Suprapubic skin (tissue), 4 donors: ENCODE data around the gene DRG1. TPM values are rescaled to one million over a fixed set of nuclear protein-coding genes. Genes with fewer than 3 reads are reported as not detected.
"Not testable (repeated sequence)": the region's sequence is repeated elsewhere in the genome, so short reads cannot be mapped to it uniquely, and the experiment has no call there.

Experiments used
- DNase-seq, 2 donors: peaks; one replicate each; pipeline ENCODE4 v3.0.0-alpha.2; 2019; ENCODE audit warnings: low spot score in 2 of 2
- H3K27ac ChIP-seq: fragments of 200-600 bp; sonication (generic); one replicate; pipeline ENCODE4 v1.5.1; 2019
- H3K27me3 ChIP-seq: fragments of 200-600 bp; sonication (generic); one replicate; pipeline ENCODE4 v1.5.1; 2019
- H3K36me3 ChIP-seq: fragments of 200-600 bp; sonication (generic); one replicate; pipeline ENCODE4 v1.5.1; 2019
- H3K4me1 ChIP-seq: fragments of 200-600 bp; sonication (generic); one replicate; pipeline ENCODE4 v1.5.1; 2019
- H3K4me3 ChIP-seq: fragments of 200-600 bp; sonication (generic); one replicate; pipeline ENCODE4 v1.5.1; 2019; ENCODE audit warnings: mild to moderate bottlenecking
- H3K9me3 ChIP-seq: fragments of 200-600 bp; sonication (generic); one replicate; pipeline ENCODE4 v1.5.1; 2019
- CTCF ChIP-seq, 2 donors: fragments of 200-600 bp in 1 of 2; fragments of 450-650 bp in 1 of 2; sonication (generic) in 1 of 2; IDR thresholded peaks; one replicate each; pipeline ENCODE4 v1.5.1; 2016 to 2019; ENCODE audit warnings: antibody characterized with exemption in 2 of 2, mild to moderate bottlenecking in 1 of 2, moderate library complexity in 1 of 2
- EP300 ChIP-seq: sonication (generic); formaldehyde crosslinking; IDR thresholded peaks from one replicate; pipeline ENCODE4 v1.6.1; 2017; ENCODE audit warnings: antibody characterized with exemption
- POLR2A ChIP-seq, 2 donors: fragments of 450-650 bp; IDR thresholded peaks; one replicate each; pipeline ENCODE4 v1.6.1; 2017; ENCODE audit warnings: antibody characterized with exemption in 2 of 2, mild to moderate bottlenecking in 2 of 2, moderate library complexity in 2 of 2
- POLR2AphosphoS5 ChIP-seq, 3 donors: sonication (generic); formaldehyde crosslinking; IDR thresholded peaks; one replicate each; pipeline ENCODE4 v1.6.1; 2017; ENCODE audit warnings: antibody characterized with exemption in 3 of 3
- WGBS: methylation state at CpG from one replicate; pipeline ENCODE4 v1.1.5; 2018; 5-methylcytosine and 5-hydroxymethylcytosine counted together
- total RNA-seq, 4 donors: library from RNA; depleted of rRNA; stranded (reverse); fragments of >200 nt; gene quantifications; one replicate each; pipeline ENCODE4 v1.1.0, GENCODE V29; 2016

DRG1 gene
- total RNA-seq, 4 donors from 2014 or later = 53.8 to 61.8 (median 55.0) TPM

- H3K27me3 ChIP-seq = no peaks in the 10 kb centered on the region
- WGBS = 66% methylated on average over 3 of the region's 3 CpGs
- TF ChIP-seq POLR2AphosphoS5 (IDR thresholded peaks at IDR 0.05) (no peak), POLR2A (IDR thresholded peaks at IDR 0.05) (no peak), CTCF (IDR thresholded peaks at IDR 0.05) (no peak), EP300 (no peak)
- no peaks in the 10 kb centered on the region for H3K9me3 ChIP-seq
- H3K4me1 ChIP-seq = peaks cover 8% of the 10 kb centered on the region
- H3K27ac ChIP-seq = no peak overlapping the region
- H3K36me3 ChIP-seq = no peaks in the 10 kb centered on the region
- no peak overlapping the region for H3K4me3 ChIP-seq
- no peak for DNase-seq
These were observed 5.1 kb upstream of the DRG1 start for GRCh38 chr22:31394326-31394725.

GRCh38 chr22:31398231-31398630, 1.2 kb upstream of the DRG1 start:
- peaks cover 20% of the 10 kb centered on the region for H3K4me1 ChIP-seq
- H3K36me3 ChIP-seq = peaks cover 7% of the 10 kb centered on the region
- WGBS = 54% methylated on average over 5 of the region's 5 CpGs

GRCh38 chr22:31400023-31400397, 606 bp downstream of the DRG1 start:
- Histone ChIP-seq H3K27me3 (no peaks in the 10 kb centered on the region), H3K9me3 (no peaks in the 10 kb centered on the region), H3K27ac (peak overlapping the region; percentile 88), H3K4me1 (peaks cover 20% of the 10 kb centered on the region), H3K4me3 (peak overlapping the region; percentile 78), H3K36me3 (peaks cover 24% of the 10 kb centered on the region)
- TF ChIP-seq POLR2A (IDR thresholded peaks at IDR 0.05) = no peak
- no peak for TF ChIP-seq POLR2AphosphoS5 (IDR thresholded peaks at IDR 0.05)
- TF ChIP-seq CTCF (IDR thresholded peaks at IDR 0.05) = no peak
- TF ChIP-seq EP300 = no peak
- no peak for DNase-seq
- 5% methylated on average over 11 of the region's 11 CpGs for WGBS

More at GRCh38 chr22:31398231-31398630, 1.2 kb upstream of the DRG1 start:
- TF ChIP-seq POLR2AphosphoS5 (IDR thresholded peaks at IDR 0.05) (no peak), CTCF (IDR thresholded peaks at IDR 0.05) (no peak), POLR2A (IDR thresholded peaks at IDR 0.05) (no peak), EP300 (no peak)
- no peak overlapping the region for H3K4me3 ChIP-seq
- H3K27ac ChIP-seq = no peak overlapping the region
- H3K9me3 ChIP-seq = no peaks in the 10 kb centered on the region
- DNase-seq = no peak
- H3K27me3 ChIP-seq = no peaks in the 10 kb centered on the region

- not testable (repeated sequence) for H3K27ac ChIP-seq, H3K27me3 ChIP-seq, H3K4me3 ChIP-seq, DNase-seq, H3K9me3 ChIP-seq
- peaks cover 20% of the 10 kb centered on the region for H3K4me1 ChIP-seq
- 86% methylated on average over 2 of the region's 2 CpGs for WGBS
- H3K36me3 ChIP-seq = peaks cover 48% of the 10 kb centered on the region
These were observed 2.9 kb downstream of the DRG1 start for GRCh38 chr22:31402350-31402749.

GRCh38 chr22:31425331-31426050, 26.1 kb downstream of the DRG1 start:
- Histone ChIP-seq H3K27ac (no peak overlapping the region), H3K9me3 (no peaks in the 10 kb centered on the region), H3K4me1 (no peaks in the 10 kb centered on the region), H3K27me3 (no peaks in the 10 kb centered on the region), H3K36me3 (peaks cover 100% of the 10 kb centered on the region), H3K4me3 (no peak overlapping the region)
- no peak for DNase-seq
- 95% methylated on average over 9 of the region's 9 CpGs for WGBS
- TF ChIP-seq CTCF (IDR thresholded peaks at IDR 0.05) = no peak
- no peak for TF ChIP-seq POLR2A (IDR thresholded peaks at IDR 0.05)
- no peak for TF ChIP-seq EP300
- no peak for TF ChIP-seq POLR2AphosphoS5 (IDR thresholded peaks at IDR 0.05)
